Activated CD4-positive, CD25-positive, alpha-beta regulatory T cell (primary cell): ENCODE results near the gene GIT2.

ENCODE experiments used
- DNase-seq, 4 experiments: peaks; one replicate each; lab custom pipeline; 2025; lab: John Stamatoyannopoulos, UW

GIT2 gene

DNA sequence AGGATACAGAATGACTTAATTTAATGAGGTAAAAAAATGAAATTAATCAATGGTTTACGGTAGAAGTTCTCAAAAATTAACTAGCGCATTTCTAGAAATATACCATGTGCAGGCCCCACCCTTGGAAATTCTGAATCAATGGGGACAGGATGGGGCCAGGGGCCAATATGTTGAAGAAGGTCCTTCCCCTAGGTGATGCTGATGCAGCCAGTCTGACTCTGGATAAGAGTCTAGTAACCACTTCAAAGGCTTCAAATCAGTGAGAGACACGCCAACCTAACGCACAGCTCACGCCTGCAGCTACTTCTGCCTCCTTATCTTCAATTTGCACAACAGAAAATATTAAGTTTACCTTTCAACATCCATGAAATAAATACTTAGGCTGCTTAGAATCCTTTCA, 14.9 kb downstream of the GIT2 start:
- DNase-seq = peak in 2 of 4 experiments; percentile 8 to 19

DNA sequence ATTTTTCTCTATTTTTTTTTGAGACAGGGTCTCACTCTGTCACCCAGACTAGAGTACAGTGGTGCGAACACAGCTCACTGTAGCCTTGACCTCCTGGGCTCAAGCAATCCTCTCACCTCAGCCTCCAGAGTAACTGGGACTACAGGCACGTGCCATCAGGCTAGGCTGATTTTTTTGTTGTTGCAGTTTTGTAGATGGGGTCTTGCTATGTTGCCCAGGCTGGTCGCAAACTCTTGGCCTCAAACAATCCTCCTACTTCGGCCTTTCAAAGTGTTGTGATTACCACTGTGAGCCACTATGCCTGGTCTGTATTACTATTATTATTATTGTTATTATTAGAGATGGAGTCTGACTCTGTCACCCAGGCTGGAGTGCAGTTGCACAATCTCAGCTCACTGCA, 23.3 kb downstream of the GIT2 start:
- DNase-seq = no peak

DNA sequence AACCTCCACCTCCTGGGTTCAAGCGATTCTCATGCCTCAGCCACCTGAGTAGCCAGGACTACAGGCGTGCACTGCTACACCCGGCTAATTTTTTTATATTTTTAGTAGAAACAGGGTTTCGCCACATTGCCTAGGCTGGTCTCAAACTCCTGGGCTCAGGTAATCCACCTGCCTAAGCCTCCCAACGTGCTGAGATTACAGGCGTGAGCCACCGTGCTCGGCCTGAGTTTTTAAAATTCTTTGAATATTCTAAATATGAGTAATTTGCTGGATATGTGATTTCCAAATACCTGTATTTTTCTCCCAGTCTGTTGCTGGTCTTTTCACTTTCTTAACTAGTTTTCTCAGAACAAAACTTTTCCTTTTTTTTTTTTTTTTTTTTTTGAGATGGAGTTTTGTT, 27.4 kb downstream of the GIT2 start:
- DNase-seq = no peak

DNA sequence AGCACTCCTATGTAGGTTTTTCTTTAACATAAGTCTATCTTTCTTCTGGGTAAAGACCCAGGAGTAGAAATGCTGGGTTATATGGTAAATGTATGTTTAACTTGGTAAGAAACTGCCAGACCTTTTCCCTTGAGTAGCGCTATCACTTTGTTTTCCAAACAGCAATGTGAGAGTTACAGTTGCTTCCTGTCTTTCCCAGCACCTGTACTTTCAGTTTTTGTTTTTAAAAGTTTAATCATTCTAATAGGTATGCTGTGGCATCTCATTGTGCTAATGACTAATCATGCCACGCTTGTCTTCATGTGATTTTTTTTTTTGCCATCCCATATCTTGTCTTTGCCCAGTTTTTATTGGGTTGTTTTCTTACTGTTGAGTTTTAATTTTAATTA, 28.1 kb downstream of the GIT2 start:
- DNase-seq = no peak

DNA sequence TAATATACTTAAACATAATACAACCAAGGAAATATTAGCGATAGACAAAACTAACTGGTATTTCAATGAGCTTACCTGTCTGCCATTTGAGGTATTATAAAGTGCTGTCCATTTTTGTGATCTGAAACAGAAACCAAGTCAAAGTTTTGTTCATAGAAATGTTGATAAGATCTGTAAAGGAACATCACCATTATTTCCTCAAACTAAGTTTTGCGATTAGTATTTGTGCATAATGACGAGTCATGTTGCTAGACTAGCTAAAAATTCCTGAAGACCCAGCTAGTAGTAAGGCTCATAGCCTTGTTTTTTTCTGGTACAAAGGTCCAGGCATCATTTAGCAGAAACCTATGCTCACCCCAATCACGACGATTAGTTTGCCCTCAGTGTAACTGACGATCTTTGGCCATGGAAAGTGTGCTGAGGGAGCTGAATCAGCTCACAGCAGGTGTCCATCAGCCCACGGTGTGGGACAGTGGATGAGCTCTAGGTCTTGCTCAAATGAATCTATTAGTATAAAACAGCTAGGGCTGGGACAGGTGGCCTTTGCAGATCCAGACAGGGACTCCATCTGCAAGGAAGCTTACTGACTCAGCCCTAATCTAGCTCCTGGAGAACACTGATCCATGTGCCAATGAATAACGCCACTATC, 28.7 kb downstream of the GIT2 start:
- DNase-seq = no peak

DNA sequence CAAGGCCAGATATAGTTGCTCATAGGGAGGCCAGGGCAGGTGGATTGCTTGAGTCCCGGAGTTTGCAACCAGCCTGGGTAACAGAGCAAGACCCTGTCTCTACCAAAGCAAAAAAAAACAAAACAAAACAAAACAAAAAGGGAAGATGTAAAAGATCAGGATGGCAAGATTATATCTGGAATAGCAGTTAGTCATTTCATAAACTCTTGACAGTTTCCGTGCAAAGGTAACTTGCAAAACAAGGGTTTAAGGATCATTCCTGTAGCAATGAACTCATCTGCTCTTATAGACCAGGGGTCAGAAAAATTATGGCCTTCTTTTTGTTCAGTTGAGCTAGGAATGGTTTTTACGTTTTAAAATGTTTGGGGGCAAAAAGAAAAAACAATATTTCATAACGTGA, 29.6 kb downstream of the GIT2 start:
- no peak for DNase-seq

DNA sequence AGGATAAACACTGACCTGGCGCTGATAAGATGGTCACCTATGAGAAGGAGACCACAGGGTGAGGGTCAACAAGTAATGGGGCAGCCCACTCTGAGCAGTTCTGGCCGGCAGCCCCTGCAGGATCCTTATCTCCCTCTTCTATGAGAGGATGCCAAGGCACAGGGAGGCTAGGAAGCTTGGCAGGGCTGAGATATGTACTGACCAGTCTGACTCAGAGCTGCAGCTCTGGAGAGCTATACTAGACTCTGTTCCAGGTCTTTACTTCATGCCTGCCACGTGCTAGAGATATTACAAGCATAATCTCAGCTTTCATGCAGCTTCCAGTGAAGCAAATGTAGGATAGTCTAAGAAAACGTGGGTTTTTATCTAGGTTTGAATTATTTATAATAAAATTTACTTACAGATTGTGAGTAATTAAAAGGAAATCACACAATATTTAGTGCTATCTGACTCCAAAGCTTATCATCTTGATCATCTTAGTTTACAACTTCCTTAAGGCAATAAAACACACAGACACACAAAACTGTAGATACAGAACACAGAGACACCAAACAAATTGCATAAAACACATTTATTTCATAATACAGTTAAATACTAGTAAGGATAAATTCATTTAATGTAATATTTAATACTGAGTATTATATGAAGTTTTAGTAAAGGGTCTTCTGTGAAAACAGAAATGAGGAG, 32.3 kb downstream of the GIT2 start:
- no peak for DNase-seq

DNA sequence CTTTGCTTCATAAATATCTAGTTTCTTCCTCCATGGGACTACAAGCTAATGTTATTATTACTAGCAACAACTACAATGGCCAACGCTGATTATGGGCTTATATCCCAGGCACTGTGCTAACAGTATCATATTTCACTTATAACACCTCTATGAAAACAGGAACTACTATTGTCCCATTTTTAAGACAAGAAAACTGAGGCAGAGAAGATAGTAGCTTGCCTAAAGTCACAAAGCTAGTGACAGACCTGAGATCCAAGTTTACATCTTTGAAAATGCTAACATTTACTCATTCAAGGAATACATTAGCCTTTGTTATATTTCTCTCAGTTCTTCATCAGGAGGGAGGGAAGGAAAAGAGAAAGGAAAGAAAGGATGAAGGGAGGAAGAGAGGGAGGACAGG, 32.8 kb downstream of the GIT2 start:
- DNase-seq = no peak

DNA sequence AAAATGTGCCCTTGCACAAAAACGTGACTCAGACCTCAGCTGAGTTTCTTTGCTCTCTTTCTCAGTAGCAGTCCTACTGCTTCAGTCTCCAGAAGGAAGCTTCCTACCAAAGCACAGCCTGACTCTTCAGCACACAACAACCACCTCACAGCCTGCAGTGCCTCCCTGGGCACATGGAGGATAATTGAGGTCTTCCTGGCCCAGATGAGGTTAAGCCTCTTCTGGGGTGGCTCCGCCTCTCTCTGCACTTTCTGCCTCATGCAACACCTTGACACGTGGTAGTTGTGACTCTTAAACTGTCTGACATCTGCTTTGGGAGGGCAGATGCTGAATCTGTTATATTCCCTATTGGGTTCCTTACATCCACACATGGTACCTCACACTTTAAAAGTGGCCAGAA, 33.8 kb downstream of the GIT2 start:
- no peak for DNase-seq

DNA sequence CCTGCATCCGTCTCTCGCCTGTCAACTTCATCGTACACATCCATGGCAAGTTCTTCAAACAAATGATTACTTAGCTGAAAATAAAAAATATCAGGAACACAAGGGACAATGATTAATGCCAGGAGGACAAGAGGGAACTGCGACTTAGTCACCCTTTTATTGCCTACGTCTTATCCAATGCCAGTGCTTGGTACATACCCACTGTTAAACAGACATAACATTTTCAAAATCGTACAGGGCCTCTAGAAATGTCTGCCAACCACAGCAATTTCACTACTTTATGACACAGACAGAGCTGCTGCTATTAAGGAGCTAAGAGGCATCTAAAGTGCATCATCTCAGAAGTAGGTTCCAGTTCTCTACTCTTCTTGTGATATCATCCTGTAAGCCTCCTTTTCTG, 34.6 kb downstream of the GIT2 start:
- no peak for DNase-seq

DNA sequence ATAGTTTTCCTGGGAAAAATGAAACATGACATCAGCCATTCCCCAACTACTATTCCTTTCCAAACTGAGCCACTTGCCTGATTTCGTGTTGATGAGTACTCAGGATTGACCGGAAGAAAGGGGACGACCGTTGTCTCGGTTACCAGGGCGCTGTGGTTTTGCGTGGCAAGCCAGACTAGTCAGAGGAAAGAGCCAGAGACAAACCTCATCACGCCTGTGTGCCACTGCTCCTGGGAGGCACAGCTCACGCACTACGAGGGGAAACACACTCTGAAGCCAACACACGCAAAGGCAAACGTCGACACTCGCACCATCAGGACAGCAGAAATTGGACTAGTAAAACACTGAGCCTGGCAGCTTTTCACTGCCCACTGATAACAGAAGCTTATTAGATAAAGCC, 35.0 kb downstream of the GIT2 start:
- no peak for DNase-seq

DNA sequence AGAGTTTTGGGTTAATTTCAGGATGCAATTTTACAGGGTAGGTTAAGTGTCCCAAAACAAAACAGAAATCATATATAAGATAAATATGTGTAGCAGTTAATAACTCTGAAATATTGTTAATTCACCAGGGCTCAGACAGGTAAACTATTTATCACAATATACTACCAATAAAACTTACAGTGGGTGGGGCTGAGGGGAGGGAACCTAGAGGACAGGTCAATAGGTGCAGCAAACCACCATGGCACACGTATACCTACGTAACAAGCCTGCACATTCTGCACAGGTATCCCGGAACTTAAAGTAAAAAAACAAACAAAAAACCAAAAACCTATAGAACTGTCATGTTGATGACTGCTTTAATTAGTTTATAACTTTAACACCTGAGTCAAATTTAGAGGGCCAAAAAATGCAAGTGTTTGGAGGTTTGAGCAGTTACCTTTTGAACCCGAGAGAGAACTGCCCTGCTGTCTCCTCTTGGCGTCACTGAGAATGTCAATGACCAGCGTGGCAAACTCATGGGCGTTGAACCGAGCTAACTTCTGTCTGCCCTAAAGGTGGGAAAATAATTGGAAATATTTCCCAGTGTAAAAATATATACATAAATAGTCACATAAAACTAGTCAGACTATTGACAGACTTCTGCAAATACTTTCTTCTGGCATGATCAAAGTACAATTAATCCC, 36.6 kb downstream of the GIT2 start:
- no peak for DNase-seq

DNA sequence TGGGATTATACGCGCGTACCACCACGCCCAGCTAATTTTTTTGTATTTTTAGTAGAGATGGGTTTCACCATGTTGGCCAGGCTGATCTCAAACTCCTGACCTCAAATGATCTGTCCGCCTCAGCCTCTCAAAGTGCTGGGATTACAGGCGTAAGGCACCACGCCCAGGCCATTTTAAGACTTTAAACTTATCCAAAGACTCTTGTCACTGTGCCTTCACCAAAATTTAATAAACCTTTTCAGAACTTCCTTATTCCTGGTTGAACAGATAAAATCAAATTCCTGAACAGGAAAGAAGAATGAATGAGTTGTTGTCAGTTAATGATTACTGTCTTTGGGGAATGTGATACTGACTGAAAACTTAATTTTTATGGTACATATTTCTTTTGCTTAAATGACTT, 37.8 kb downstream of the GIT2 start:
- no peak for DNase-seq

DNA sequence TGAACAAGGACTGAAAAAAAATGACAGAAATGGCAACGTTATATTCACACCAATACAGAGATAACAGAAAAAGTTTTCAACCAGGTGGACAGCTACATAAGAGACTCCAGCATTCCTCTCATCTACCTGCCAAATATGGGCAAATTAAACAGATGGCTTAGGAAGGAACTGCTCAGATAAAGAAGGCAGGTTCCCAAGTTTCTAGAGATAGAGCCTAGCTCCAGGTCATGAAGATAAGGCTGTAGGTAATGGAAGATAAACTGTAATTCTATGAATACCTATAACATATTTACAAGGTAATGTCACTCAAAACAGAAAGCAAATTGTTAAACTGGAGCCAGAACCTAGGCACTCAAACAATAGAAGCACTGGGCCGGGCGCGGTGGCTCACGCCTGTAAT, 42.5 kb downstream of the GIT2 start:
- DNase-seq = no peak

DNA sequence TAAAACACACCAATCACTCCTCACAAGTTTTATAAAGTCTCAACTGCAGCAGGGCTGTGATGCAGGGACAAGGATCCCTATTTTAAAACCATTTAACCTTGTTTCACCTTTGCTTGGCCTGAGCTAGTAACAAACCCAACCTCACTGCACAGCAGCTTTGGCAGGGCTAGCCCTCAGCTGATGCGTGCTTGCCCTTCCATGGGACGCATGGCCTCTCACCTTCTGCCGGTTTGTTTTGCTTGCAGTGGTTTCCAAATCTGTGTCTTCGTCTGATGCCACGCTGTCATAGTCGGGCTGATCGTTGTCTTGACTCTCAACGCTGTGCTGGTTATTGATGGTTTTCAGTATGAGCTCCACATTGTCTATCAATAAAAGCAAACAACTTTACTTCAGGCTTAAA, 43.3 kb downstream of the GIT2 start:
- no peak for DNase-seq

DNA sequence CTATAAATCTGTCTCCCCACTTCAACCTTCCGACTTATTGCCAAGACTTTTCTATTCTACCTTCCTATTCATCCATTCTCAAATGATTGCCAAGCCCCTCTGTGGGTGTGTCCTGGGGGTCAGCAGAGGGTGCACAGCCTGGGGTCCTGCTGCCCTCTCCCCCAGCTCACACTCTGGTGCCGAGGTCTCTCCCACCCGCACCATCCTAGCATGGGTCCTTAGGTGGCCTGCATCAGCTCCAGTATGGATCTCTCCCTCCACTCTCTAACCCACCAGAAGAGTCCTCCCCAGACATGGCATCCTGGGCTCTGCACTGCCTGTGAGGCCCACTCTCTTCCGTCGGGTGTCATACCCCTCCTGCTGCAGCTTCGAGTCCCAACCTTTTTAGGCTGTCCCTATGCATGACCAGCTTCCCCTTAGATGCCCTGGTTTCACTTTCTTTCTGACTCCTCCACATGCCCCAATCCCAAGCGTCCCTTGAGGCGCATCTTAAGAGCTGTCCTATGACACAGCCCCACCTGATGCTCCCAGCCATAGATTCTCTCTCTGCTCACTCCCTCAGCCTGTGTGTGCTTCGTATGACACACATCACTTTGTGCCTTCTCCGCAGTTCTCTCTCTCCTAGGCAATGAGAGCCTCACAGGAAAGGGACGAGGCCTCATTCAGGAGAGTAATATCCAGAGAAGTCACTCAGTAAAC, 43.9 kb downstream of the GIT2 start:
- DNase-seq = no peak

DNA sequence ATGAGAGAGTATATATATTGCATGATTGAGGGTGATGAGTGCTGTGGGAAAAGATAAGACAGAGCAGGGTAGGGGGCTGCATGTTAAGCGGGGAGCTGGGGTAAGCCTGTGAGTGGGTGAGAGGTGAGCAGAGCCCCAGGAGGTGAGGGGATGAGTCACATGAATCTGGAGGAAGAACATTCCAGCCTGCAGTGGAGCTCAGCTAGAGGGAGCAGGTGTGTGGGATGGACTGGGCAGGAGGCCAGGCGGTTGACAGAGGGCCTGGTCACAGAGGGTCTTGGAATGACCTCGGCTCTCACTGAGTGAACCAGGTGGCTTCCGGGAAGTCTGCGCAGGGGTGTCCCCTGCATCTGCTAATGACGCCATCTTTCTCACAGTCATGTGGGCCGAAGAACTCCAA, 44.4 kb downstream of the GIT2 start:
- no peak for DNase-seq

DNA sequence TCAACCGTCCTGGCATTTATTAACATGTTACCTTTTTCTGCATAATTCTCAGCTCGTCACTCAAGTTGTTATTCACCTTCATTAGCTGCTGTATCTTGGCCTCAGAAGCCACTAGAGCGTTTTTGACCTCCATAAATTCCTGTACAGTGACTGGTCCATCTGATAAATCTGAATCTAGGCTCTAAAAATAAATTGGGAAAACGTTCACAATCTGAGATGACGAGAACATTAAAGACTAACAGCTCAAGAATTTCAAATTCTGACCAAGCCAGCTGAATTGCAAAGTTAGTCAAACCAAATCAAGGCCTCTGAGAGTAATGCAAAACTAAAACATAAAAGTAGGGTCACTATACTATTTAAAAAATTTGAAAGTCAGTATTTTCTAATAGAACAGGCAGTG, 45.0 kb downstream of the GIT2 start:
- no peak for DNase-seq

DNA sequence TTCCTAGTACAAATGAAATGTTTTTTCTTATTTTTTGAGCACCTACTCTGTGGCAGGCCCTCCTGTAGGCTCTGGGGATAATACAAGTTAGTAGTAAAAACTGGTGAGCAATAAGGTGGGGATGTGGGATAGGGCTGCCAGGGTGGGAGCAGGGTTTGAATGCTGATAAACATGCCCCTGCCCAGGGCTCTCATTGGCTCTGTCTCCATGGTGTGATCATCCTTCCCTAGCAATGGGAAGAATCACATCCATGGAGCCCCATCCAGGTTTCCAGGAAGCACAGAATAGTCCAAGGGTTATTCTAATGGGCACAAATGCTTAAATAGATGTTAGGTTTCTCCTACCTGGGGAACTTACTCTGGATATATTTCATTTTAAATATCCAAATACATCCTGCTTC, 45.5 kb downstream of the GIT2 start:
- no peak for DNase-seq

DNA sequence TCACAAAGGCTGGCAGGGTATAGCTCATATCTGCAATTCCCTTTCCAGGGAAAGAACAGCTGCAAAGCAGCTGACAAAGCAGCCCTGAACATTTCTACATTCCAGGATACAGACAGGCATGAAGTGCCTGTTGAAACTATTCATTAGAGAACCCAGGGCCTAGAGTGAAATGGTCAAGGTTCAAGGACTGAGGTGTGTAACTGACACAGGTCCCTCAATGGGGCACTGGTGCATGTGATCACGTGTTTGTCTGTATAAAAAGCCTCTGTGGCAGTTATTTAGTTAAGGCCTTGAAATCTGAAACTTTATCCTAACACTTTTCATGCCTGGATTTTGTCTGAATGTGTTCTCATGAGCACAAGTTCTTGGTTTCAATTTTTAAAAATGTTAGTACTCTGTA, 47.1 kb downstream of the GIT2 start:
- DNase-seq = no peak

DNA sequence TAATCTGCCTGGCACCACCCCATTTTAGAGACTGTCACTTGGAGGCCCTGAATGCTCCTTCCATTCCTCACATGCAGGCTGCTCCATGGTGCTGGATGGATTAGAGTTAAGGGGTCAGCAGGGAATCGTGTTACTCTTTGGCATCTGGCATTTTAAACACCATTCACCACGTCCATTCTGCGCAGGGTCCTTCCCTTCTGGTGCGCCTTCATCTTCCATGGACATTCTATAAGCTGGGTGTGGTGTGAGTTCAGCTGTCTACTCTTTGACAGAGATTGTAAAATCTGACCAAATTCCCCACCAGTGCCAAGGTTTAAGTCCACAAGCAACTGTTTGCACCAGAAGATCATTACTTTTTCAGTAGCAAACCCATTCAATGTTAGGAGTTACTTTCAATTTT, 47.8 kb downstream of the GIT2 start:
- no peak for DNase-seq

DNA sequence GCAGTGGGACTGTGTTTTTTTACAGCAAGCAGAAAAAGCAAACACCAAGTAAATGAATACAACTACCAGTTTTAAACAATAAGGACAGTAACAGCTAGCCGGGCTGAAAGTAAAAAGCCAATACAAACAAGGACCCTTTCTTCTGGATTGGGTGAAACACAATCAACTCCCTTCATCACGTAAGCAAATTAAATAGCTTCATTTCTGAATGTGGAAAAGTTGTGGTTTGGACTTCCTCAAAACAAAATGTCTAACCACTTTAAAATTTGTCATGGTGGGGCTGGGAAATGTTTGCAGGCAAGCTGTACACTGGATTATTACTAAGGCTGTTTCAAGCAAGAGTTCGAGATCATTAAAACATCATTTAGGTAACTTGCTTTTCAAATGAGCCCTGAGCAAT, 48.6 kb downstream of the GIT2 start:
- no peak for DNase-seq

DNA sequence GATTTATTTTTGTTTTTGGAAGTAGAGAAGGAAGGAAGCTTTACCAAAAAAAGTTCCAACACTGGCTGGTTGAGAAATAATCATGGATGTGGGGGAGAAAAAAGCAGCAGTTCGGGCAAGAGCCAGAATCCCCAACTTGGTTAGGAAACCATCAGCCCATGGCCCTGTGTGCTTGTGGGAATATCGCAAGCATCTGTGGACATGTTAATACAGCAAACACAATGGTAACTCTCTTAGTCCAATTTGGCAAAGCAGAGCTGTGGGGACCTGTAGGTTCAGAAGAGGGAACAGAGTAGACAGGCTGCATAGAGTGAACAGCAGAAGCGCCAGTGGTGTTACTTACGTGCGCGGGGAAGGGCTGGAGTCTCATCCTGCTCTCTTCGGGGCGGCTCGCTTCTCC, 49.3 kb downstream of the GIT2 start:
- no peak for DNase-seq
